ENCODE measurements around the gene KLHDC1.

The KLHDC1 gene

DNA sequence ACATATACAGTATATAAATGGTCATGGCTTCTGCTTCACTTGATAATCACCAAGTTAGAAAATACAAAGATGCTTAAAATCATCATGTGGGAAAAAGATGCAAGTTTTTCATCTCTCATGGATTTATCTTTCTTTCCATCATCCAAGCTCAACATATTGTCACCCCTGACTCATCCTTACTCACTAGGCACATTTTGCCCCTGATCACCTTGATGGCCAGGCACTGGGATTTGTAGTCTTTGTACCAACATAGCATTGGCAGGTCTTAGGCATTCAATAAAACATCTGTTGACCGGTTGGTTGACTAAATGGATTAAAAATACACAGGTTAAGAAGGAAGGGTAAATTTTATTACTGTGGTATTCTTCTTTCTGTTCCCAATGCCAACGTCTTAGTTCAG lies 103.1 kb downstream of the KLHDC1 start:
- no peak for DNase-seq

Data from NCI-H146 (cell line).